ENCODE results near the gene GPR17.

The GPR17 gene

DNA sequence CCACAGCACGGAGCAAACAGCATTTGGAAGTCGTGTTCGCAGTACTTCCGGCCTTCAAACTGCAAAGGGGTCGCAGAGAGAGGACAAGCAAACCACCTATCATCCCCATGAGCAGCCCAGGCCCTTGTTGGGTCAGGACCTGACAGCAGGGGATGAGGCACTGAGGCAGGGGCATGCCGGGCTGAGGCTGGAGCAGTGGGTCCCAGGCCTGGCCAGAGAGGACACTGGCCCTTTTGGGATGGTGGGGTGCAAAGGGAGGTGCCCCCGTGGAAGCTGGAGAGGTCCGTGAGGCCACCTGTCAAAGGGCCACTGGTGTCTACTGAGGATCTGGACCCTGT, 8.9 kb downstream of the GPR17 start:
- DNase-seq (ENCODE audit: low spot score), result no peak

DNA sequence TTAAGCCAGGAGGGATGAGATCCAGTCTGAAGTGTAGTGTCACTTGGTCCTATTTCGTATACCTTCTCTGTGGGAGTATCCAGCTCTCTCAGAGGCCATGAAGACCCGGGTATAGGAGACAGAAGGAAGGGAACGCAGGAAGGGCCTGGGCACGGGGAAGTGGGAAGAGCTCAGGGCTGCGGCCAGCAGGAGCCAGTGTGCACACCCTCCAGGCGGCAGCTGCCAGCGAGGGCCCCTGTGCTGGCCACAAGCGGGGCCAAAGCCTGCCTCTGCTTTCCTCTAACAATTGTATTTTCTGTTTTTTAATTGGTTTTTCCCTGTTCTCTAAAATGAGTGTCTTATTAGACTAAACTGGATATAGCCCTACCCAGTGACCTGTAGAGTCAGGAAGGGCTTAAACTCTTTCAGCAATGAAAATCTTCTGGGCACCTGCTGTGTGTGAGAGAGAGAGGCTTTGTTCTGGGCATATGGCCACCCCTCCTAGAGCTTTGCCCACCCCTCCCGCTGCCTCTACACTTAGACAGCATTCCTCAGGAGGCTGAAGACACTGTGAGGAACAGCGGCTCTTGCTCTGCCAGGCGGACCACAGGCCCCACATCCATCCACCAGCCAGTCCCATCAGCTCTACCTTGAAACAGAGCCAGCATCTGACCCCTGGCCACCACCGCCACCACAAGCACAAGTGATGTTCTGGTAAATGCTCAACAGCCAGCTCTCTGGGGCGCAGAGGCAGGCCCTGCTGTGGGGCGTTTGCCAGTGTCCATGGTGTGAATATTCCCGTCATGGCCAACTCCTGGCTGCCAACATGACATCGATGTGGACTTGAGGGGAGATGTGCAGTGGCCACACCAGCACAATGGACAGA, 9.5 kb downstream of the GPR17 start:
- no peak for DNase-seq (ENCODE audit: low spot score)

DNA sequence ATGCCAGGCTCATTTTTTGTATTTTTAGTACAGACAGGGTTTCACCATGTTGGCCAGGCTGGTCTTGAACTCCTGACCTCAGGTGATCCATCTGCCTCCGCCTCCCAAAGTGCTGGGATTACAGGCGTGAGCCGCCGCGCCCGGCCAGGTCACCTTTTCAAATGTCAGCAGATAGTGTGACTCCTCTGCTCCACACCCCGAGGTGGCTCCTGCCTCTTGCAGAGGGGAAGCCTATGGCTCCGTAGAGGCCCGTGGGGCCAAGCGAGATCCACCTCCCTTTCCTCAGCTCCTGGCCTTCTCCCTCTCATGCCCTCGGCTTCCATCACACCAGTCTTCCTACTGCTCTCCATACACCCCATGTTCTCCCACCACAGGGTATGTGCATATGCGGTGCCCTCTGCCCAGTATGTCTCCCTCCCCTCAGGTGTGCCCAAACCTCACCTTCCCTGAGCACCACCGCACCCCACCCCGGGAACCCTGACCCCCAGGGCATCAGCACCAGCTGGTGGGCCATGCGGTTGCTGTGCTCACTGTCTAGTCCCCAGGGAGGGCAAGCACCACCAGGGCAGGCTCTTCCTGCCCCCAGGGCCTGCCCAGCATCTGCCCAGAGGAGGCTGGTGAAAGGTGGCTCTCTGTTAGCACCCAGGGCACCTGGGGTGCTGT, 10.7 kb downstream of the GPR17 start:
- no peak for DNase-seq (ENCODE audit: low spot score)

DNA sequence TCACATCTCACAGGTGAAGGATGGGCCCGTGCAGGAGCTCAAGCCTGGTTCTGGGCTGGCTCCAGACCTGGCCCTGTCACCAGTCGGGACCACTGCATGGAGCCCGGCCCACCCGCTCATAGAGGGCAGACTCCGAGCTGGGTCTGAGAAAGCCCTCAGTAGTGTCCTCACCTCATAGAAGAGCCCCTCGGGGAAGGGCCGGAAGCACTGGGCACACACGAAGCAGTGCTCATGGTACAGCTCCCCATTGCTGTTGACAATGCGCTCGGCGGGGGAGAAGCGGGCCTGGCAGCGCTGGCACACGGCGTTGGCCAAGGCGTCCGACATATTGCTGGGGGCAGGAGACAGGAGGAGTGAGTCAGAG, 11.3 kb downstream of the GPR17 start:
- DNase-seq (ENCODE audit: low spot score), result no peak

DNA sequence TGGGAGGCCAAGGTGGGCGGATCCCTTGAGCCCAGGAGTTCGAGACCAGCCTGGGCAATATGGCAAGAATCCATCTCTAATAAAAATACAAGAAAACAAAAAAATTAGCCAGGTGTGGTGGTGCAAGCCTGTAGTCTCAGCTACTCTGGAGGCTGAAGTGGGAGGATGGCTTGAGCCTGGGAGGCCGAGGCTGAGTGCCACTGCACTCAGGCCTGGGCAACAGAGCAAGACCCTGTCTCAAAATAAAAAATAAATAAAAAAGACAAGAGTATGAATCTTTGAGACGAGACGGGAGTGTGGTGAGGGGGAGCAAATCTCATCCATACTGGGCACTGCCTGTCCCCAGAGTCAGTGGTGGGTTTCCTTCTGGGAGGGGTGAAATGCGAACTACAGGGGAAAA, 12.2 kb downstream of the GPR17 start:
- DNase-seq (ENCODE audit: low spot score), result no peak

DNA sequence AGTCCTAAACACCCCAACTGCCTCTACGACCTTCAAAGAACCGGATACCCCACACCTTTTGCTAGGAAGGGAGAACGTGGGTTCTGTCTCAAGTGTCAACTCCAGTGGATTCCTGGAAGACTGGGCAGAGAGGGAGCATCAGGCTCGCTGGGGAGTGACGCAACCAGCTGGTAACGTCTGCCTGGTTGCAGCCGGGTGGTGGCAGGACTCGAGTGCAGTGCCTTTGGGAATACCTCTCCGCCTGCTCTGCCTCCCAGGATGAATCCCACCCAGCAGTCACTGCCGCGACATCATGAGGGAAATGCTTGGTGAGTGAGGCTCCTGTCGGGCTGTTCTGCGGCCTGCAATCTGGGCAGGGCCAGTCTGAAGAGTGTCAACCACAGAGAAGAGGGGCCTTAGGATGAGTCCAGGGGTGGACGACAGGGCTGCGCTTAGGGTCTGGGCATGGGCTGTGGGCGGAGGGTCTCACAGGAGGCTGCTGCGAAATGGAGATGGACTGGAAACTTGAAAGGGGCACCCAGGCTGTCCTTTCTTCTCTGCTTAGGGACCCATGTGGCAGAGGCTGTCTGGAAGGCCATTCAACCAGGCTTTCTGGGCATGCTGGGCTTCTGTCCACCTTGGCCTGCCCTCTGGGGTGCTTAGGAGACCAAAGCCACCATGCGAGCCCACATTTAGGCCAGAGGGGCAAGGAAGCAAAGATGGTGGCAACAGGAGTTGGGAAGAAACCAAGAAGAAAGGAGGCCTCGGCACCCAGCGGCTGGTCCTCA, 12.9 kb downstream of the GPR17 start:
- DNase-seq (ENCODE audit: low spot score), result no peak

DNA sequence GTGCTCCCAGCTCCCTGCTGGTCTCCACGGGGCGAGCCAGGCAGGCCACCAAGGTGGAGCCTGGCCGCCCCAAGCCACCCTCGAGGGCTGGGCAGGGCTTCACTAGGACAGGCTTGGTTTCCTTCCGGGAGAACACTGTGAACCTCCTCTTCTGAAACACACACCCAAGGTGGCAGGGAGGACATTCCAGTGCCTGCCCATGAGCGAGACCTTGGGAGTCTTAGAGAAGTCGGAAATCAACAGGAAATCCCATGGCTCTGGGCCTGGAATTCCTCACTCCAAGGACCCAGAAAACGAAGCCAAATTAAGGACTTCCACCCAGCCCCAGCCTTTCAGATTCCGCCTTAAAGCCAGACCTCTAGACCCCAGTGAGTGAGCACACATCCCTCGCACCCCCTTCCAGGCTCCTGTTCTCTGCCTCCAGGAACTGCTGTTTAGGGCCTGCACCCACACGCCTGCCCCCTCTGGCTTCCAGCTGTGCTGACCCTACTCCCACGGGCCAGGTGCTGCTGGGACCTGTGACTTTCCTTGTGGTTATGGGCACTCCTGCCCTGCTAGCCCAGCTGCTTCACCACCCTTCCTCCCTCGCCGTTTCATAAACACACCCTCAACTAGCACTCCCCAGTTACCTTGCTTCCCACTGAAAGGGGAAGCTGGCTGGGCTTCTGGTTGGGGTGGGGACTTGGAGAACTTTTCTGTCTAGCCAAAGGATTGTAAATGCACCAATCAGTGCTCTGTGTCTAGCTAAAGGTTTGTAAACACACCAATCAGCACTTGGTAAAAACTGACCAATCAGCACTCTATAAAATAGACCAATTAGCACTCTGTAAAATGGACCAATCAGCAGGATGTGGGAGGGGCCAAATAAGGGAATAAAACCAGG, 13.7 kb downstream of the GPR17 start:
- no peak for DNase-seq (ENCODE audit: low spot score)

DNA sequence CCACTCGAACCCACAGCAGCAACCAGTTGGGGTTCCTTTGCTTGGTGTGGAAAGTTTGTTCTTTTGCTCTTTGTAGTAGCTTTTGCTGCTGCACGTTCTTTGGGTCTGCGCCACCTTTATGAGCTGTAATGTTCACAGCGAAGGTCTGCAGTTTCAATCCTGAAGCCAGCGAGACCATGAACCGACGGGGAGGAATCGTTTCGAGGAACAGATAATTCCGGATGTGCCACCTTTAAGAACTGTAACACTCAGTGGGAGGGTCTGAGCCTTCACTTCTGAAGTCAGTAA, 14.3 kb downstream of the GPR17 start:
- no peak for DNase-seq (ENCODE audit: low spot score)

DNA sequence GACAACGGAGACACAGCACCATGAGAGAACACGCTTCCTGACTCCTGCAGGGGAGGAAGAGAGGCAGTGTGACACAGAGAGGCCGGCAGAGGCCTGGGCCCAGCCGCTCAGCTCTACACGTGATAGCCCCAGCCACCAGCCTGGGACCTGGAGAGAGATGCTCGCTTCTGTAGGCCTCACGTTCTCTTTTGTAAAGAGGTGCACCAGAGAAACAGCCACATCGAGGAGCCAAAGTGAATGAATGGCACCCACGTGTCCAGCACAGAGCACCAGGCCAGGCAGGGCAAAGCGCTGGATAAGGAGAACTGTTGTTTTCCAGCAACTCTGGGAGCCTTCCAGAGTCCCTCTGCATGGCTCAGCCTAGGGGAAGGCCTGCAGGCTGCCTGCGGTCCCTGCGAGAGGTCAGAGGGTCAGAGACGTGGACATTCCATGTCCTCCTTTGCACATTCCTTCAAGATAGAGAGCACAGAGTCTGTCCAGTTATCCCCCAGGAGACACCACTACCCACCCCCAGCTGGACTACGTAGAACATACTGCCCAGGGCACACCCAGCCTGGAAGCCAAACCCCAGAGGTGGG, 15.2 kb downstream of the GPR17 start:
- no peak for DNase-seq (ENCODE audit: low spot score)

DNA sequence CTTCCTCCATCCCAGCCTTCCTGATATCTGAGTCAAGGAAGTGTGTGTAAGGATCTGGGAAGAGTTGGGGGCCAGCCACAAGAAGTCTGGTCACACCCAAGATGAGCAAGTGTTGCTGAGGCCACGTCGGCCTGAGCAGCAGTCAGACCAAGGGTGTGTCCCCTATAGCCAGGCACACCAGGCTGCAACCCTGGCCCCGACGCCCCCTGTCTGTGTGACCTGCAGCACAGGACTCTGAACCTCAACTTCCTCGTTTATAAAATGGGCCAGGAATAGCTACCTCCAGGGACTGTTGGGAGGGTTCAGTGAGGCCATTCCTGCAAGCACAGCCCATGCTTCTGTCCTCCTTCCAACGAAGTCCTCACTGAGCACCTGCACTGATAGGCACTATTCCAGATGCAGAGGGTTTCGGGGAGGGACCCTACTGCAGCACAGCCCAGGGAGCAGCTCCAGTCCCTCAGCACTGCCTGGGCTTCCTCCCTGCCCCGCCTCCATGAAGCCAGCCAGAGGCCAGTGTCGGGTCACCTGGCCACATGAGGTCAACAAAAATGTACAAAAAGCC, 16.1 kb downstream of the GPR17 start:
- DNase-seq (ENCODE audit: low spot score), result no peak

DNA sequence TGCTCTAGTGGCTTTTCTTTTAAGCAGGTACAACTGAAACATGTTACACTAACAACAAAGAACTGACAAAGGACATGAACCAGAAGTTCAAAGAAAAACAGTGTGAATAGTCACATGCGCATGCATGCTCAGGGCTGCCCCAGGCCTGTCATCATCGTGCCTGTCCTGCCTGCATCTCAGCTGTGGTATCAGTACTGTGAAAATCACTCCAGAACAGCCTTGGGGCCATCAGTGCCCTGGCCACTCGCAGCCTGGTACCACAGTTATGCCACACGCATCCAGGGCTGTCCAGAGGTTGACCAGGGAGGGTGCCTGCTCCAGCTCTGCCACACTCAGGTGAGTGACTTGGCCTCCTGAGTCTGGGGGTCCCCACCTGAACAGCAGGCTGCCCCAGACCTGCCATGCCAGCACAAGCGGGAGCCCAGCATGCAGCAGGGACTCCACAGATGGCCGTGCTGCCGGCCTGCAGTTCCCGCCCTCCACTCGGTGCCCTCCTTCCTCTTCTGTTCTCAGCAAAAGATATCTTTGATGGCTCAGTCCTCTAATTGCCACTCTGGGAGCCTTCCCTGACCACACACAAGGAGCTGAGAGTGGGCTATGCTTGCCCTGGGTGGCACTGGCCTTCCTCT, 17.1 kb downstream of the GPR17 start:
- no peak for DNase-seq (ENCODE audit: low spot score)

DNA sequence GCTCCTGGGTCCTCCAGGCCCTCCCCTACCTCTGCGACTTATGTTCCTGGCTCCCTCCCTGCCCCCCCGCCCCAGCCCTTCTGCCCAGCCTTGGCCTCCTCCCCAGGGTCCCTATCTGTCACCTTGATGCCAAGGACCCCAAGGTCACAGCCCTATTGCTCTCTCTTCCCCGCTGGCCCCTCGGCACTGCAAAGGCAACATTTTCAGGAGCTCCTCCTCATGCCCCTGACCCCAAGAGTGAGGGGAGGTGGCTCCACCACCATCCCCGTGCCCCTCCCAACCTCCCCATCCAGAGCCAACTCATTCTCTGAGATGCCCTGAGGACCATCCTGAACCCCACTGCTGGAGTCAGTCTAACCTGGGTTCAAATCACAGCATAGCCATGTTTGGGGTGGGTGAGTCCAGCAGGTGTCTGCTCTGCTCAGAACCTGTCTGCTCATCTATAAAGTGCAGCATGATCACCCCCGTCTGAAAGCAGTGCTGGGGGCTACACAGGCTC, 17.7 kb downstream of the GPR17 start:
- no peak for DNase-seq (ENCODE audit: low spot score)

DNA sequence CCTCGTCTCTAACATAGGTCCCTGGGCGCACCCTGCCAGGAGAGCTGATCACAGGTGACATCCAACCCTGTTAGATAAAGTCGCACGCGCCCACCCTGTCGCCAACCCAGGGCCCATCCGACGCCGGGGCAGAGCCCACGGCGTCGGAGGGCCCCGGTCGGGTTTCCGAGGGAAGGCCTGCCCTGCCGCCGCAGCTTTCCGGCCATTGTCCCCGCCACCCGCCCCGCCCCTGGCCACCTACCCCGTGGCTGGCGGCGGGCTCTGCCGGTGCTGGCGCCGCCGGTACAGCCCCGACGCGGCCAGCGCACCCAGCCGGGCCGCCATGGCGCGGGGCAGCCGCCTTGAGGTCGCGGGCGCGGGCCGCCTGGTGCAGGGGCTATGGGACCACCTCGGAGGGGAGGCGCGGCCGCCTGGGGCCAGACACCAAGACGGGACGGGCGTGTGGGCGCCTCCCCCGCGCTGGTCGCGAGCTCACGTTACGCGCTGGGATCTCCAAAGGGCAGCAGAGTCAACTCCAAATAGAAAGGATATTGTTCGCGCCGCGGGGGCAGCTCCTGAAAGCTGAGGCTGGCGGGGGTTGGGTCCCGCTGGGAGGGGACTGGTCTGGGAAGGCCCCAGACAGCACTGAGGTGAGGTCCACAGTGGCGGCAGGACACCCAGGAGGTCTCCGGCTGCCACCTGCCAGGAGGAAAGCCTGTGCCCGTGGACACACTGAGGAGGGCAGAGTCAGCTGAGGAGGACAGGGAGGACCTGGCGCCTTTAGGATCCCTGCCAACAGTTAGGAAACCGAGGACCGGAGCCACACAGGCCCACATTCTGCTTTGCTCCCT, 18.3 kb downstream of the GPR17 start:
- no peak for DNase-seq (ENCODE audit: low spot score)

DNA sequence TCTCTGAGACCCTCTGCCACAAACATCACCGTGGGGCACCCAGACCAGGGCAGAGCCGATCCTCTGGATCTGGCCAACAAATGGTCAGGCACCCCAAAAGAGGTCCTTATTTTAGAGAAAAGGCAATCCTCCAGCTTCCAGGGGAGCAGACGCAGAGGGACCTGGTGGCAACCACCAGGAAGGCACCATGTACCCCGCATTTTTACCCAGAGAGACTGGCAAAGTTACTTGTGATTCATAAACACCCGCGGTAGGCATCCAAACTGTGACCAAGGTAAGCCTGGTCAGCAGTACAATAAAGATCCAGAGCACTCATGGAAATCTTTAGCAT, 18.9 kb downstream of the GPR17 start:
- no peak for DNase-seq (ENCODE audit: low spot score)

DNA sequence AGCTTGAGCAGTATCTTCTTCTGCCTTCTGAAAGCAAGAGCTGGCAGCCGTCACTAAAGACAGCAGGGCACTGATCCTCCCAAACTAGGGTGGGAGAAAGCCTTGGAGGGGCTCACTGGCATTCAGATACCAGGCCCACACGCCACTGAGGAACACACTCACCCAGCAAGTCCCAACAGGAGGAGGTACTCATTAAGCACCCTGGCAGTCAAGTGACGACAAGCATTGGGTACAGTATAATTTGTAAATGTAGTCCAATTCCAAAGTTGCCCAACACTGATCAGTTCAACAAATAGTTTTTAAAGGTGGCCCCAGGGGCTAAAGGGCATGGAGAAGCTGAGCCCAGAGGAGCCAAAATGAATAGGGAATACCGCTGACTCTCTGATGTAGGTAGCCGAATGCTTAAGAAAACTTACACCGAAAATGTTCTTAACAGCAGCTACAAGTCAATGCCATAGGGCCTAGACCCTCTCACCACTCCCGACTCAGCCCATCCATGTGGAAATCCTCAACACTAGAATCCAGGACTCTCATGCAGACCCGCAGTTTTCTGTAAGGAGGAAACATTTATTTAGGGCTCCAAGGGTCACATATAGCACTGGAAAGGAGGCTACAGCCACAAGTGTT, 19.4 kb downstream of the GPR17 start:
- DNase-seq (ENCODE audit: low spot score), result no peak

DNA sequence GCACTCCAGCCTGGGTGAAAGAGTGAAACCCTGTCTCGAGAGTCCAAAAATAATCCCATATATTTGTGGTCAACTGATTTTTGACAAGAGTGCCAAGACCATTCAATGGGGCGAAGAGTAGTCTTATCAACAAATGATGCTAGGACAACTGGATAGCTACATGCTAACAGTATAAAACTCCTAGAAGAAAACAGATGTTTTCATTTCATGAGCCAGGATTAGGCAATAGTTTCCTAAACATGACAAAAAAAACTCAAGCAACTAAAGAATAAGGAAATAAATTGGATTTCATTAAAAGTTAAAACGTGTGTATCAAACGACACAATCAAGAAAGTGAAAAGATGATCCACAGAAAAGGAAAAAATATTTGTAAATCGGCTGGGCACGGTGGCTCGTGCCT, 23.1 kb downstream of the GPR17 start:
- DNase-seq (ENCODE audit: low spot score), result no peak

DNA sequence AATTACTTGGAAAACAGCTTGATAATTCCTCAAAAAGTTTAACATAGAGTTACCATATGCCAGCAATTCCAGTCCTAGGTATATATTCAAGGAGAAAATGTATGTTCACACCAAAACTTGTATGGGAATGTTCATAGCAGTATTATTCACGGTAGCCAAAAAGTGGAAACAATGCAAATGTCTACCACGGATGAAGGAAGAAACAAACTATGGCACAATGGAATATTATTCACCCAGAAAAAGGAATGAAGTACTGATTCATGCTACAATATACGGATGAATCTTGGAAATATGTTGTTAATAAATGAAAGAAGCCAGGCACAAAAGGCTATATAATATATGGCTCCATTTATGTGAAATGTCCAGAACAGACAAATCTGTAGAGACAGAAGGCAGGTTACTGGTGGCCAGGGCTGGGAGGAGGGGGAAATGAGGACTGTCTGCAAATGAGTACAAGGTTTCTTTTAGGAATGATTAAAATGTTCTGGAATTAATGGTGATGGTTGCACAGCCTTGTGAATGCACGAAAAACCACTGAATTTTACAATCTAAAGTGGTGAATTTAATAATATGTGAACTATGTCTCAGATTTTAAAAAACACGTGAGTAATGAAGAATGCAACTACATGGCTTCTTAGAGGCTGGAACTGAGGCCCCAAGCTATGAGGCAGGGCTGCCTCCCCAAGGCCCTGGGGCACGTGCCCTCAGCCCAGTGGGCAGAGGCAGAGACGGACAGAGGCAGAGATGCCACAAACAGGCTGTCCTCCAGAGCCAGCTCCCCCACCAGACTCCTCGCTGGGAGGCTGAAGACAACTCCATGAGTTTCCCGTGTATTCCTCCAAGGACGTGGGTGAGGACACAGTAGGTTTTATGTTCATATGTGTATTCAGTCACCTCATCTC, 24.4 kb downstream of the GPR17 start:
- no peak for DNase-seq (ENCODE audit: low spot score)

DNA sequence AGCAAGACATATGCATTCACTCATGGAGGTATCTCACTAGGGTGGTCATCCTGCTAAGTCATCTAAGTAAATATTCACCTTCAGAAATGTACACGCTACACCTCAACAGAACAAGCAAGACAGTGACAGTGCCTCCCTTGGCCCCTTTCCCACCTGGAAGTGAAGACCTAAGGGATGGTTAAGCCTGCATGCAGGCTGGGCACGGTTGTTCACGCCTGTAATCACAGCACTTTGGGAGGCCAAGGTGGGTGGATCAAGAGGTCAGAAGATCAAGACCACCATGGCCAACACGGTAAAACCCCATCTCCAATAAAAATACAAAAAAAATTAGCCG, 25.0 kb downstream of the GPR17 start:
- DNase-seq (ENCODE audit: low spot score), result no peak

All from hematopoietic multipotent progenitor cell treated with erythropoietin and hydrocortisone succinate and interleukin-3 and kit ligand, for 17 days (in vitro differentiated cells).